AG09309 (cell line): Measurements from ENCODE around the gene FAM25G.

ENCODE experiments used
- DNase-seq: peaks from one replicate; pipeline ENCODE4 v3.0.0-alpha.2; 2010; ENCODE audit warnings: low read depth
- H3K4me3 ChIP-seq: 2 replicates; pipeline ENCODE4 v1.5.1; 2011; ENCODE audit warnings: mild to moderate bottlenecking, low read depth, low read length, moderate library complexity; ENCODE audit not compliant: control insufficient read depth
- CTCF ChIP-seq: IDR thresholded peaks from 2 replicates; pipeline ENCODE4 v1.5.1; 2011; ENCODE audit warnings: mild to moderate bottlenecking, low read depth, low read length, inconsistent platforms; ENCODE audit not compliant: insufficient read depth, control insufficient read depth; ENCODE audit errors: missing control alignments

FAM25G gene

GRCh38 chr10:47452495-47453140 lies 38.9 kb downstream of the FAM25G start:
- TF ChIP-seq CTCF = no peak
- DNase-seq = no peak
- no peak overlapping the region for H3K4me3 ChIP-seq

- TF ChIP-seq CTCF = no peak
- DNase-seq = no peak
- no peak overlapping the region for H3K4me3 ChIP-seq
Observed at GRCh38 chr10:47451998-47452494, 39.5 kb downstream of the FAM25G start.

GRCh38 chr10:47451273-47451997 lies 40.1 kb downstream of the FAM25G start:
- DNase-seq = no peak
- H3K4me3 ChIP-seq = no peak overlapping the region
- no peak for TF ChIP-seq CTCF

GRCh38 chr10:47450442-47450841 lies 41.1 kb downstream of the FAM25G start:
- TF ChIP-seq CTCF = no peak
- no peak for DNase-seq
- H3K4me3 ChIP-seq = no peak overlapping the region

- no peak for DNase-seq
- H3K4me3 ChIP-seq = no peak overlapping the region
- TF ChIP-seq CTCF = no peak
Observed at GRCh38 chr10:47449979-47450378, 41.5 kb downstream of the FAM25G start.

GRCh38 chr10:47449102-47449978 lies 42.2 kb downstream of the FAM25G start:
- no peak for TF ChIP-seq CTCF
- DNase-seq = no peak
- H3K4me3 ChIP-seq = no peak overlapping the region
